ENCODE data around the gene CFAP45. TPM values are rescaled to one million over a fixed set of nuclear protein-coding genes. Genes with fewer than 3 reads are reported as not detected.

Gene CFAP45
- total RNA-seq, 2 experiments from 2014 or later: 1.3 to 1.6 TPM

Small RNAs within 50 kb of the gene (microRNA-seq; reads per million reads assigned to microRNA genes)
- not detected for gene MIR4259

Other genes starting within 250 kb of the CFAP45 start
- gene CRP, start 185.6 kb downstream of the CFAP45 start, total RNA-seq: not detected
- gene DUSP23, start 119.2 kb downstream of the CFAP45 start, total RNA-seq: 10 to 100 TPM; 23.0 to 26.5 TPM
- gene FCRL6, start 97.8 kb downstream of the CFAP45 start, total RNA-seq: under 1 TPM; 0.23 to 0.61 TPM
- 1 to 10 TPM in 1 of 2 experiments, under 1 TPM in 1; 0.70 to 1.5 TPM for gene SLAMF8, start 73.3 kb downstream of the CFAP45 start, total RNA-seq
- gene VSIG8, start 37.5 kb downstream of the CFAP45 start, total RNA-seq: not detected
- gene TAGLN2, start 25.3 kb upstream of the CFAP45 start, total RNA-seq: 100 to 1,000 TPM; 479 to 513 TPM
- gene IGSF9, start 45.4 kb upstream of the CFAP45 start, total RNA-seq: not detected
- gene SLAMF9, start 54.1 kb upstream of the CFAP45 start, total RNA-seq: not detected
- gene PIGM, start 131.8 kb upstream of the CFAP45 start, total RNA-seq: 1 to 10 TPM; 5.3 to 5.9 TPM
- not detected for gene KCNJ10, start 170.0 kb upstream of the CFAP45 start, total RNA-seq
- gene KCNJ9, start 181.4 kb upstream of the CFAP45 start, total RNA-seq: not detected
- gene IGSF8, start 198.5 kb upstream of the CFAP45 start, total RNA-seq: 10 to 100 TPM; 30.9 to 35.0 TPM
- gene ATP1A2, start 215.6 kb upstream of the CFAP45 start, total RNA-seq: not detected